Esophagus squamous epithelium (tissue), 4 donors: ENCODE results near the gene SLC2A13.

Experiments used
- CTCF ChIP-seq, 6 experiments: fragments of 450-650 bp in 4 of 6; fragments of 200-600 bp in 2 of 6; sonication (generic) in 2 of 6; IDR thresholded peaks; one replicate each; pipeline ENCODE4 v1.5.1; 2016 to 2019; ENCODE audit warnings: antibody characterized with exemption in 6 of 6, mild to moderate bottlenecking in 4 of 6, moderate library complexity in 4 of 6
- POLR2A ChIP-seq, 4 donors: fragments of 450-650 bp; IDR thresholded peaks; one replicate each; pipeline ENCODE4 v1.6.1; 2017; ENCODE audit warnings: antibody characterized with exemption in 4 of 4, mild to moderate bottlenecking in 4 of 4, moderate library complexity in 3 of 4

- TF ChIP-seq POLR2A (IDR thresholded peaks at IDR 0.05) (no peak), CTCF (IDR thresholded peaks at IDR 0.05) (no peak)
Observed at GRCh38 chr12:39986674-39987073, 119.2 kb downstream of the SLC2A13 start.
